HG03575 (cell line): Measurements from ENCODE around the gene PCDHB12.
"Not testable (repeated sequence)": the region's sequence is repeated elsewhere in the genome, so short reads cannot be mapped to it uniquely, and the experiment has no call there.

Experiments
- ATAC-seq: cut with Tn5 transposase; IDR thresholded peaks from one replicate; pipeline ENCODE4 v1.9.1; 2021; ENCODE audit not compliant: unreplicated experiment, insufficient number of reproducible peaks, low FRiP score; ENCODE audit errors: extremely low read depth

PCDHB12 gene

DNA sequence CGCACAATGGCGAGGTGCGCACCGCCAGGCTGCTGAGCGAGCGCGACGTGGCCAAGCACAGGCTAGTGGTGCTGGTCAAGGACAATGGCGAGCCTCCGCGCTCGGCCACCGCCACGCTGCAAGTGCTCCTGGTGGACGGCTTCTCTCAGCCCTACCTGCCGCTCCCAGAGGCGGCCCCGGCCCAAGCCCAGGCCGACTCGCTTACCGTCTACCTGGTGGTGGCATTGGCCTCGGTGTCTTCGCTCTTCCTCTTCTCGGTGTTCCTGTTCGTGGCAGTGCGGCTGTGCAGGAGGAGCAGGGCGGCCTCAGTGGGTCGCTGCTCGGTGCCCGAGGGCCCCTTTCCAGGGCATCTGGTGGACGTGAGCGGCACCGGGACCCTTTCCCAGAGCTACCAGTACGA lies 38.9 kb downstream of the PCDHB12 start:
- ATAC-seq: not testable (repeated sequence)

DNA sequence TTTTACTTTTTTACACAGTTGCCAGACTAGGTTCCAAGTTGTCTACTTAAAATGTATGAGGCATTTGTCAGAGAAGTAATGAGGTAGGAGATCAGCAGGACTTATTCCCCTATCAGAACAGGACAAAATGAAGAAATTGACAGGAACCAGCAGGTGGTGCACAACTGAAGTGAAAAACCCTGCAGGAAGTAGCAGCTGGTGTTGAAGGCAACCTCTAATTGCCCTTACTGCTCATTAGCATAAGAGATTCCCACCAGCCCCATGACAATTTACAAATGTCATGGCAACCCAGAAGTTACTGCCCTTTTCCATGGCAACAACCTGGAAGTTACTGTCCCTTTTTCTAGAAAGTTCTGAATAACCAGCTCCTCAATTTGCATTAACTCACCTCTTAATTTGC lies 42.1 kb downstream of the PCDHB12 start:
- ATAC-seq: no peak

DNA sequence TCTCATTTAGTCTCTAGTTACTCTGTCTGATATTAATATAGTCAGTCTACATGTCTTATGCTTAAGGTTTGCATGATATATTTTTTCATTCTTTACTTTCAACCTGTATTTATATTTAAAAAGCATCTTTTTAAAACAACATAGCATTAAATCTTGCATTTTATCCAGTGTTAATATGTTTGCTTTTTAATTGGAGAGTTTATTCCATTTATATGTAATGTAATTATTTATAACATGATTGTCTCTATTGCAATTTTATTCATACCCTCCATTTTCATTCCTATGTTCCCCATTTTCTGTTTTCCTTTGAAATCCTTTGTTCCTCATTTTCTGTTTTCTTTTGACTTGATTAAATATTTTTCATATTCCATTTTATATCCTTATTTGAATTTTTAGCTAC lies 49.9 kb downstream of the PCDHB12 start:
- no peak for ATAC-seq

DNA sequence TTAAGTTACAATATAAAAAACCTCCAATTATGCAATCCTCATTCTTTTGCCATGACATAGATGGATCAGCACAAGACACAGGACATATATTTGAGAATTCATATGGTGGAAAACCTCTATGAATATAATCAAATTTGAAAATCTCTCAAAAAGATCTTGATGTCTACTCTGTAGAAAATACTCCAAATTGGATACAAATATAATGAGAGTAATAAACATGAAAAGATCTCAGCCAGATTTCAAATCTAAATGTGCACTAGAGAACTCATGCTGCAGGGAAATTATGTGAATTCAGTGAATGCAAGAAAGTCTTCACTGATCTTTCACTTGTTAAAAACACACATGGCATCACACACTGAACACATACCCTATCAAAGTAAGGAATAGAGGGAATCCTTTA lies 50.4 kb downstream of the PCDHB12 start:
- no peak for ATAC-seq

DNA sequence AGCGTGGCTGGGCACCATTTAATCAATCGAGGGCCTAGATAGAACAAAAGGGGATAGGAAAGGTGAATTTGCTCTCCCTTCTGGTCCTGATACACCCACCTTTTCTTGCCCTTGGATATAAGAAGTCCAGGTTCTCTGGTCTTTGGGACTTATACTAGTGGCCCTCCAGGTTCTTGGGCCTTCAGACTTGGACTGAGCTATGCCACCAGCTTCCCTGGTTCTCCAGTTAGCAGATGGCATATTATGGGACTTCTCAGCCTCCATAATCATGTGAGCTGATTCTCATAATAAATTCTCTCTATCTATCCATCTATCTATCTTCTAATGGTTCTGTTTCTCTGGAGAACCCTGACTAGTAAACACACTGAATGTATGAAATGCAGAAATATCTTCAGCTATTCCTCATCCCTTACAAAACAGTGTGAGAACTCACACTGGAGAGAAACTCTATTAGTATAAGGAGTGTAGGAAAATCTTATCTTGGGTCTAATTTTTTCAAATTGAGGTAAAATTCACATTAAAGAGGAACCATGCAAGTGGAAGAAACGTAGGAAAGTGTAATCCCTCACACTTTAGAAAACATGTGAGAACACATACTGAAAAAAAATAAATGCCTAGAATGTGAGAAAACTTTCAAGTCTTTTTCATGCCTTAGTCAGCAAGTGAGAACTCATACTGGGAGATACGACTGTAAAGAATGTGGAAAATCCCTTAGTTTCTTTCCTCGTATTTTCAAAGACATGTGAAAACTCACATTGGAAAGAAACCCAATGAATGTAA lies 52.1 kb downstream of the PCDHB12 start:
- ATAC-seq: no peak

DNA sequence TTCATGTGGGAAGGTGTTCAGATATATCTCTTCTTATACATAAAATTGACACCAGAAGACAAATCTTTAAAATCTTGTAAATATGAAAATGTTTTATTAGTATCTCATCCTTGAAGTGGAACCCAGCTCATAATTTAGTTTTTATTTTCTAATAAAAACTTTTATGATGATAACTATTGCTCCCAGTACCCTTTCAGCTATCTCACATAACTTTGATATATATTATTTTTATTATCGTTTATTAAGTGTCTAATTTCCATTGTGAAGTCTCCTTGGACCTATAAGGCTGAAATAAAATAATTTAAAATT lies 52.7 kb downstream of the PCDHB12 start:
- no peak for ATAC-seq
